Upper lobe of left lung (tissue), 6 donors: ENCODE data around the gene ITGAD. TPM values are rescaled to one million over a fixed set of nuclear protein-coding genes. Genes with fewer than 3 reads are reported as not detected.

Experiments
- ATAC-seq, 2 donors: fragments of 200-7000 bp; cut with Tn5 transposase; one replicate each; pipeline ENCODE4 v1.9.1; 2022; ENCODE audit warnings: mild to moderate bottlenecking in 2 of 2, moderate library complexity in 2 of 2; ENCODE audit not compliant: low FRiP score in 2 of 2
- DNase-seq, 2 donors: peaks; one replicate each; pipeline ENCODE4 v3.0.0-alpha.2; 2019 to 2020
- H3K27ac ChIP-seq, 4 donors: fragments of 200-600 bp; sonication (generic); one replicate each; pipeline ENCODE4 v1.5.1; 2016 to 2019
- H3K27me3 ChIP-seq, 4 donors: fragments of 200-600 bp; sonication (generic); one replicate each; pipeline ENCODE4 v1.5.1; 2017 to 2019
- H3K36me3 ChIP-seq, 4 donors: fragments of 200-600 bp; sonication (generic); one replicate each; pipeline ENCODE4 v1.5.1; 2016 to 2019
- H3K4me1 ChIP-seq, 4 donors: fragments of 200-600 bp; sonication (generic); one replicate each; pipeline ENCODE4 v1.5.1; 2018 to 2019
- H3K4me3 ChIP-seq, 4 donors: fragments of 200-600 bp; sonication (generic); one replicate each; pipeline ENCODE4 v1.5.1; 2017 to 2019; ENCODE audit warnings: mild to moderate bottlenecking in 2 of 4, moderate library complexity in 1 of 4
- H3K9me3 ChIP-seq, 4 donors: fragments of 200-600 bp; sonication (generic); one replicate each; pipeline ENCODE4 v1.5.1; 2018 to 2019
- CTCF ChIP-seq, 6 experiments: fragments of 450-650 bp in 4 of 6; fragments of 200-600 bp in 2 of 6; sonication (generic) in 2 of 6; IDR thresholded peaks; one replicate each; pipeline ENCODE4 v1.5.1; 2016 to 2019; ENCODE audit warnings: antibody characterized with exemption in 6 of 6
- EP300 ChIP-seq, 4 donors: sonication (generic); formaldehyde crosslinking; IDR thresholded peaks; one replicate each; pipeline ENCODE4 v1.5.1; 2017; ENCODE audit warnings: antibody characterized with exemption in 4 of 4, control low read depth in 2 of 4
- POLR2A ChIP-seq, 4 donors: fragments of 450-650 bp; IDR thresholded peaks; one replicate each; pipeline ENCODE4 v1.5.1; 2016 to 2017; ENCODE audit warnings: antibody characterized with exemption in 4 of 4, mild to moderate bottlenecking in 2 of 4
- POLR2AphosphoS5 ChIP-seq, 2 donors: sonication (generic); formaldehyde crosslinking; IDR thresholded peaks; one replicate each; pipeline ENCODE4 v1.5.1; 2017; ENCODE audit warnings: antibody characterized with exemption in 2 of 2
- WGBS, 2 donors: methylation state at CpG; one replicate each; pipeline ENCODE4 v1.1.5; 2017 to 2018; 5-methylcytosine and 5-hydroxymethylcytosine counted together
- total RNA-seq, 6 donors: library from RNA; depleted of rRNA in 4 of 6; stranded (reverse); fragments of >200 nt in 4 of 6; gene quantifications; one replicate each; pipeline versions ENCODE4 v1.1.0 to v1.2.1, GENCODE V29; 2016 to 2021
- donor health status: DM: no; HTN: no; CAD: no; lungs with moderate emphysema.
- donor health status: DM: no; HTN: yes; CAD: no; lungs with severe emphysema.

The ITGAD gene
- total RNA-seq, 6 donors from 2014 or later: 0.15 to 0.69 (median 0.52) TPM; not detected in 3

GRCh38 chr16:31385680-31386079 is 7.5 kb upstream of the ITGAD start:
- Histone ChIP-seq H3K4me3 (no peak overlapping the region), H3K27ac (no peak overlapping the region), H3K27me3 (peaks cover 0 to 6% (median 0%) of the 10 kb centered on the region in 4 donors), H3K9me3 (no peaks in the 10 kb centered on the region), H3K4me1 (no peaks in the 10 kb centered on the region), H3K36me3 (no peaks in the 10 kb centered on the region)
- WGBS, 2 donors: 84% methylated on average over 4 of the region's 4 CpGs
- TF ChIP-seq EP300 (IDR thresholded peaks at IDR 0.05) (no peak), CTCF (IDR thresholded peaks at IDR 0.05) (no peak), POLR2A (IDR thresholded peaks at IDR 0.05) (no peak), POLR2AphosphoS5 (IDR thresholded peaks at IDR 0.05) (no peak)
- ATAC-seq (no peak), DNase-seq (no peak)

- no peak for DNase-seq
- no peaks in the 10 kb centered on the region for H3K4me1 ChIP-seq
- TF ChIP-seq CTCF (IDR thresholded peaks at IDR 0.05) (no peak), EP300 (IDR thresholded peaks at IDR 0.05) (no peak), POLR2AphosphoS5 (IDR thresholded peaks at IDR 0.05) (no peak), POLR2A (IDR thresholded peaks at IDR 0.05) (no peak)
- no peak overlapping the region for H3K27ac ChIP-seq
- WGBS, 2 donors: 51 to 54% methylated on average over 6 of the region's 6 CpGs
- peaks cover 0 to 6% (median 0%) of the 10 kb centered on the region in 4 donors for H3K27me3 ChIP-seq
- H3K9me3 ChIP-seq: no peaks in the 10 kb centered on the region
- H3K36me3 ChIP-seq: no peaks in the 10 kb centered on the region
- ATAC-seq: no peak
- no peak overlapping the region for H3K4me3 ChIP-seq
Measured at GRCh38 chr16:31386157-31386984, 6.8 kb upstream of the ITGAD start.

GRCh38 chr16:31388535-31388934 is 4.6 kb upstream of the ITGAD start:
- Histone ChIP-seq H3K27me3 (no peaks in the 10 kb centered on the region), H3K27ac (no peak overlapping the region), H3K9me3 (no peaks in the 10 kb centered on the region), H3K4me3 (no peak overlapping the region), H3K36me3 (no peaks in the 10 kb centered on the region), H3K4me1 (no peaks in the 10 kb centered on the region)
- ATAC-seq: no peak
- WGBS, 2 donors: 67 to 76% methylated on average over 2 of the region's 2 CpGs
- TF ChIP-seq POLR2AphosphoS5 (IDR thresholded peaks at IDR 0.05) (no peak), CTCF (IDR thresholded peaks at IDR 0.05) (no peak), EP300 (IDR thresholded peaks at IDR 0.05) (no peak), POLR2A (IDR thresholded peaks at IDR 0.05) (no peak)
- no peak for DNase-seq

GRCh38 chr16:31390504-31391041 is 2.6 kb upstream of the ITGAD start:
- no peaks in the 10 kb centered on the region for H3K27me3 ChIP-seq
- no peaks in the 10 kb centered on the region for H3K4me1 ChIP-seq
- H3K4me3 ChIP-seq: no peak overlapping the region
- ATAC-seq (no peak), DNase-seq (no peak)
- 59 to 76% methylated on average over 6 of the region's 6 CpGs for WGBS, 2 donors
- no peaks in the 10 kb centered on the region for H3K9me3 ChIP-seq
- H3K27ac ChIP-seq: no peak overlapping the region
- H3K36me3 ChIP-seq: no peaks in the 10 kb centered on the region
- TF ChIP-seq POLR2AphosphoS5 (IDR thresholded peaks at IDR 0.05): no peak
- no peak for TF ChIP-seq CTCF (IDR thresholded peaks at IDR 0.05)
- TF ChIP-seq POLR2A (IDR thresholded peaks at IDR 0.05): no peak
- no peak for TF ChIP-seq EP300 (IDR thresholded peaks at IDR 0.05)
